Measurements from ENCODE around the gene MOB2. TPM values are rescaled to one million over a fixed set of nuclear protein-coding genes. Genes with fewer than 3 reads are reported as not detected.

MOB2 gene
- total RNA-seq, 1 donor from 2014 or later = 33.9 TPM

- no peak for DNase-seq (ENCODE audit: low spot score)
These were observed 14.2 kb downstream of the MOB2 start for GRCh38 chr11:1472180-1473005.

- no peak for DNase-seq (ENCODE audit: low spot score)
These were observed 14.8 kb downstream of the MOB2 start for GRCh38 chr11:1471736-1472135.

- DNase-seq (ENCODE audit: low spot score) = no peak
These were observed 15.6 kb downstream of the MOB2 start for GRCh38 chr11:1470681-1471611.

- no peak for DNase-seq (ENCODE audit: low spot score)
These were observed 16.5 kb downstream of the MOB2 start for GRCh38 chr11:1469911-1470680.

- DNase-seq (ENCODE audit: low spot score) = no peak
These were observed 17.2 kb downstream of the MOB2 start for GRCh38 chr11:1469287-1469910.

GRCh38 chr11:1468473-1469066 lies 18.0 kb downstream of the MOB2 start:
- DNase-seq (ENCODE audit: low spot score) = no peak

GRCh38 chr11:1468002-1468401 lies 18.6 kb downstream of the MOB2 start:
- DNase-seq (ENCODE audit: low spot score) = no peak

- no peak for DNase-seq (ENCODE audit: low spot score)
These were observed 19.3 kb downstream of the MOB2 start for GRCh38 chr11:1467270-1467669.

GRCh38 chr11:1466784-1467183 lies 19.8 kb downstream of the MOB2 start:
- DNase-seq (ENCODE audit: low spot score) = no peak

- no peak for DNase-seq (ENCODE audit: low spot score)
These were observed 23.5 kb downstream of the MOB2 start for GRCh38 chr11:1463056-1463455.

GRCh38 chr11:1462698-1462975 lies 23.9 kb downstream of the MOB2 start:
- no peak for DNase-seq (ENCODE audit: low spot score)

- no peak for DNase-seq (ENCODE audit: low spot score)
These were observed 24.5 kb downstream of the MOB2 start for GRCh38 chr11:1461826-1462697.

- no peak for DNase-seq (ENCODE audit: low spot score)
These were observed 25.4 kb downstream of the MOB2 start for GRCh38 chr11:1460986-1461825.

GRCh38 chr11:1460396-1460985 lies 26.1 kb downstream of the MOB2 start:
- no peak for DNase-seq (ENCODE audit: low spot score)

- DNase-seq (ENCODE audit: low spot score) = no peak
These were observed 26.7 kb downstream of the MOB2 start for GRCh38 chr11:1459764-1460395.

- no peak for DNase-seq (ENCODE audit: low spot score)
These were observed 27.4 kb downstream of the MOB2 start for GRCh38 chr11:1459219-1459575.

- DNase-seq (ENCODE audit: low spot score) = peak; percentile 78
These were observed 28.0 kb downstream of the MOB2 start for GRCh38 chr11:1458340-1459218.
